WTC11 (cell line): ENCODE data around the gene LCP1. TPM values are rescaled to one million over a fixed set of nuclear protein-coding genes. Genes with fewer than 3 reads are reported as not detected.

ENCODE experiments used
- total RNA-seq: library from RNA; stranded (reverse); gene quantifications from 3 replicates; pipeline ENCODE4 v1.2.3, GENCODE V29; 2021

The LCP1 gene
- total RNA-seq, 1 experiment from 2014 or later = 3.2 TPM

Other genes starting within 250 kb of the LCP1 start
- 49.7 to 56.9 TPM (median 54.2 TPM) in 3 replicates for gene ZC3H13, start 129.4 kb downstream of the LCP1 start, total RNA-seq
- 0.21 to 0.33 TPM in 2 of 3 replicates, not detected in the other for gene CPB2, start 77.1 kb downstream of the LCP1 start, total RNA-seq
- gene LRRC63, start 29.8 kb upstream of the LCP1 start, total RNA-seq = 0.11 TPM in 1 of 3 replicates, not detected in the others
- gene RUBCNL, start 205.1 kb upstream of the LCP1 start, total RNA-seq = 1.9 to 2.1 TPM (median 1.9 TPM) in 3 replicates